HG02759 (cell line): ENCODE measurements around the gene CDH15.

Experiments used
- ATAC-seq: cut with Tn5 transposase; IDR thresholded peaks from one replicate; pipeline ENCODE4 v1.9.1; 2021; ENCODE audit warnings: mild to moderate bottlenecking, moderate library complexity; ENCODE audit not compliant: unreplicated experiment

The CDH15 gene

DNA sequence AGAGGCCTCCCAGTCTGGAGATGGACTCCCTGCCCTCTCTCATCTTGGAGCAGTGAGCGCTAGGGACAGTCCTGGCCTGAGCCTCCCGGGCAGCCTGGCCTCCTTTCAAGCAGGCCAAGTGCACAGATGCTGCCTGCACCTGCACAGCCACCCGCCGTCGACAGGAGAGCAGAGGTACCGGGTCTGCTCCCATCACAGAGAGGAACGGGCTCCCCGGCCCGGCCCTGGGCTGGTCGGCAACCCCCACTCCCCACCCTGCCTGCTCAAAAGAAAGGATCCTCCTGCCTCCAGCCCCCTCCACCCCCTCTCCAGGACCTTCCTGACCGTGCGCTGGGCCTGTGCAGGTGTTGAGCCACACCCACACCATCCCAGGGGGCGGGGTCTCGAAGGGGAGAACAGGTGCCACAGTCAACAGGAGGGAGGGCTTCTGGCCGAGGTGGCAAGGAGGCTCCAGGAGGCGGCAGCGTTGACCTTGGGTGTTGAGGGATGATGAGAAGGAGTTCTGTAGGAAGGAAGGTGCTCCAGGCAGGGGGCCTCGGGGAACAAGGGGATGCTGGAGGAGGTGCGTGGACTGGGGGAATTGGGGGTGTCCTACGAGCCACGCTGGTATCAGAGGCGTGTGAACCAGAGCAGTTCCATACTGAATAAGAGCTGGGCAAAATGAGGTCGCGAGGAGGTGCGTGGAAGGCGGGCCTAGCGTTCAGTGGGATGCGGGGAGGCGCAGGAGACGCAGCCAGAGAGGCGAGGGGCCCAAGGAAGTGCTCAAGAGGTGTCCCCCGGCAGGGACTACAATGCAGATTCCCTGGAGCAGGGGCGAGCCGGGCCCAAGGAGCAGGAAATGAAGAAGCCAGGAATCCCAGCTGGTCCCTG, 967 bp upstream of the CDH15 start:
- no peak for ATAC-seq

DNA sequence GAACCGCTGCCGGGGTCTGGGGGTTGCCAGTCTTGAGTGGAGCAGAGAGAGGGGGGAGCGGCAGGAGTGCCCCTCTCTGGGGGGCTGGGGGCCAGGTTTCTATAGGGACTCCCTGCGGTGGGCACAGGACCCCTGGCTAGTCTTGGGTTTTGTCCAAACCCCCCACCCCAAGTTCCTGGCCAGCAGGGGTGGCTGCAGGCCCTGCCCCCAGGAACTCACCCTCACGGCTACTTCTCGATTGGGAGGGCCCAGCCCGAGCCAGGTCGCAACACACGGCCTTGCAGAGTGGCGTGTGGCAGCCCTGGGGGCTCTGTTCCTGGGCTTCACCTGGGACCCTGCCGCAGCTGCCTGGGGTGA, 601 bp downstream of the CDH15 start:
- no peak for ATAC-seq

DNA sequence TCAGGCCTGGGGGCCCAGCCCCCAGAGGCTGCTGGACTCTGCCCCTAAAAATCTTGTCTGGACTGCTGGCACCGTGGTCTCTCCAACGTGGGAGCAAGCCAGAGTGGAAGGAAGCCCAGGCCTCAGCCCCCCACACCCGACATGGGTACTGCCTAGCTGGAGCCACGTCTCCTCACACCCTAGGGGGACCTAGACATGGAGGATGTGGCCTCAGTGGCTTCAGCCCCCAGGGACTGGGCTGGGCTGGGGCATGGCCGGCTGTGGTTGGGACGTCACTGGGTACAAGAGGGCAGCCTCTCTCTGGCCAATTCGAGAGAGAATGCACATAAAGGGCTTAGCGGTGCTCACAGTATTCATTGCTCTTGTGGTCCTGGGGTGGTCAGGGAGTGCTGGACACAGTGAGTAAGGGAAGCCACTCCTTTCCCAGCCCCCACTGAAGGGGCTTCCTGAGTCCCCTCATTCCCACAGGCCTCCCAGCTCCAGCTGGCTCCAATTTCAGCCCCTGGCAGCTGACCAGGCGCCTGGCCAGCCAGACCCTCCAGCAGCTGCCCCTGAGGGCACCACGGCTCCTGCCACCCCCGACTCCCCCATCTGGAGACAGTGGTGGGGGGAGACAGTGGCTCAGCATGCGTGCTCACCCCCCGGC, 1.1 kb downstream of the CDH15 start:
- ATAC-seq: no peak

DNA sequence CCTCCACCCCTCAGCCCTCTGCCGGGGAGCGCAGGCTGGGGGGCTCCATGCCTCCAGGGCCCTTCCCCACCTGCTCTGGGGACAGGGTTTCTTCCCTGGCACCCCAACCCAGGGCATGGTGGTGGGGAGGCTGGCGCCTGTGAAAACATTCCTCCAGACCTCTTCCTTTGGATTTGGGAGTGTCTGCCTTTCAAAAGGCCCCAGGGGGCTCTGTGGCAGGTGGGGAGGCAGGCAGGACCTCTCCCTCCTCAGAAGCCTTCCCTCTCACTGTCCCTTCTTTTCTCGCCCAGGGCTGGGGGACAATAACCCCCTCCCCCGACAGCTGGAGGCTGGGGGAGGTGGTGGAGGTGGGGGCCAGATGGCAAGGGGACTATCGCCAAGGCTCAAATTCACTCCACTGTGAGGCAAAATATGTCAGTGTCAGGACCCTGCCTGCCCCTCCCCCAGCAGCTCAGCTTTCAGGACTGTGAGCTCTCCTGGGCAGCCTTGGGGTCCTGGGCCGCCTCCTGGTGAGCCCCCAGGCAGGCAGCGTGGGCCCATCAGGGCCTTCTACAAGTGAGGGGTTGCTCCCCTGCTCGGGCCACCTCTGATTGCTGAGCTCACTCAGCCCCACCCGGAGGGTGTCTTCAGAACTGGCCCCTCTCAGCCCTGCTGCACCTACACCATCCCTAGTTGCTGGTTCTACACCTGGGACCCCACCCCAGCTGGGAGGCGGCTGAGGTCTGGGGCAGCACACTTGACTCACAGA, 1.8 kb downstream of the CDH15 start:
- no peak for ATAC-seq

DNA sequence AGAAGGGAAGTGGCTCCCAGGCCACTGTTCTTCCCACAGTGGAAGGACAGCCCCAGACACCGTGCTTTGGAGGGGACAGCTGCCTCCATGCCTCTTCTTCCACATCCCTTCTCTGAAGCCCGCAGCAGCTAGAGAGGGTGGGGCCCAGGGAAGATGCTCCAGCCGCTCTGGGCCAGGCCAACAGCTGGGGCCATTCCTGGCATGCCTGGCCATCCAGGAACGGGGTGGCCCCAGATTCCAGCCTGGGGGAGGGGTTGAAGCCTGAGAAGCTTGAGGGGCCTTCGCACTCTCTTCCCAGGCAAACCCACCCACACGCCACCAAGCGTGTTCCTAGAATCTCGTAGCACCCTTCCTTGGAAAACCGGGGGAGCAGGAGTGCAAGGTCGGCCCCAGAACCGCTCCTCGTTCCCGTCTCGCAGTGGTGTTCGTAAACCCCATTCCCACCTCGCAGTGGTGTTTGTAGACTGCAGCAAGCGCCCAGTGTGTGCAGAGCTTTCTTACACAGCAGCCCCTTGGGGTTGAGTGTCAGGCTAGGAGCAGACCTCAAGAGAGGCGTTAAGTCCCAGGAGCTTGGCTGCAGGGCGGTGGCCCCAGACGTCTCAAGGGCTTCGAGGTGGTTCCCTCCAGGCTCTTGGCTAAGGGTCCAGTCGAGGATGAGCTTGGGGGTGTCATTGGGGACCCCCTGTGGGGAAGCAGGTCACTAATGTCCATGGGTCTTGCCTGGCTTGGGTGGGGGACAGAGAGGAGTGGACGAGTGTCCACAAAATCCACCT, 2.7 kb downstream of the CDH15 start:
- ATAC-seq: no peak

DNA sequence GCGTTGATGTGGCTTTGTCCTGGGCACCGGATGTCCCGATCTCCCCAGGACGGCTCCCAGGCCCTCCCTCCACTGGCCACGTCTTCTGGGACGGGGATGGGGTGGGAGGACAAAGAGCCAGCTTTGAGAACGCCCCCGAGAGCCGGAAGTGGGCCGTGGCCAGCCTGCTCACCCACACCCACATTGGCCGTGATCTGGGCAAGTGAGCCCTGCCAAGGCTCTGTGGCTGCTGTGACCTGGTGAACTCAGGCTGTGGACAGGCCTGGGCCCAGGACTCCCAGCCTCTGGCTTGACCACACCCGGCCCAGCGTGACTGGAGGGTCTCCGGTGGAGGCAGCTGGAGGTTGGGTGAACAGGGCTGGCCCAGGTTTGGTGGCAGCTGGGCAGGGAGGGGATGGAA, 3.3 kb downstream of the CDH15 start:
- ATAC-seq: no peak

DNA sequence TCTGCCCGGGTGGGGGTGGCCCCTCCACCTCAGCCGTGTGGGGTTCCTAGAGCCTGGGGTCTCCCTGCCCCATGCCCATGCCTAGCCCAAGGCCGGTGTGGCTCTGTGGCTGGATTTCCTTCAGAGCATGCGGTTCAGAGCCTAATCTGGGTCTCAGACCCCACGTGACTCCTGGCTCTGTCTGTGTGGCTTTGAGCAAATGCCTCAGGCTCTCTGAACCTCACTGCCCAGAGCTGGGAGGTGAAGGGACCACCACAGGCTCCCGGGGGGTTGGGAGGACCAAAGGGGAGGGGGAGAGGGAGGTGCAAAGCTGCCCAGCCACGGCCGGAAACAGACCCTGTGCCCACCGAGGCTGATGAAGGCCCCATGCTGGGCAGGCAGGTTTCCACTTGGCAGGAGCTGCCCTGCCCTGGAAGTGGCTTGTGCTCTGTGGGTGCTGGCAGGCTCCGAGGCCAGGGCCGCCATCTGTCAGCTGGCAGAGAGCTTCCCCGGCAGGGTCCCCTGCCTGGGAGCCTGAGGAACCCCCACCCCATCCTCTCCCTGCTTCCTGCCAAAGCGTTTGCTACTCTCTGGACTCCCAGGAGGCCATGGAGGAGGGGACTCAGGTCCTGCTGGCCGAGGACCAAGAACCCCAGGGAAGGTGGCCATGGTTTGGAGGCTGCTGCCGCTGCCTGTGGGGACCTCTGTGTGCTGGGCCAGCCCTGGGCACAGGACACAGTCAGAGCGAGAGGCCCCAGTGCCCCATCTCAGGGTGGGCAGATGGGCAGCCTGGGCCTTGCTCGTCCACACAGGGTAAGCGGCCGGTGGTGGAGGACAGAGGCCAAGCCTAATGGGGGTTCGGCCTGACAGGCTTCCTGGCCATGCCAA, 4.0 kb downstream of the CDH15 start:
- no peak for ATAC-seq

DNA sequence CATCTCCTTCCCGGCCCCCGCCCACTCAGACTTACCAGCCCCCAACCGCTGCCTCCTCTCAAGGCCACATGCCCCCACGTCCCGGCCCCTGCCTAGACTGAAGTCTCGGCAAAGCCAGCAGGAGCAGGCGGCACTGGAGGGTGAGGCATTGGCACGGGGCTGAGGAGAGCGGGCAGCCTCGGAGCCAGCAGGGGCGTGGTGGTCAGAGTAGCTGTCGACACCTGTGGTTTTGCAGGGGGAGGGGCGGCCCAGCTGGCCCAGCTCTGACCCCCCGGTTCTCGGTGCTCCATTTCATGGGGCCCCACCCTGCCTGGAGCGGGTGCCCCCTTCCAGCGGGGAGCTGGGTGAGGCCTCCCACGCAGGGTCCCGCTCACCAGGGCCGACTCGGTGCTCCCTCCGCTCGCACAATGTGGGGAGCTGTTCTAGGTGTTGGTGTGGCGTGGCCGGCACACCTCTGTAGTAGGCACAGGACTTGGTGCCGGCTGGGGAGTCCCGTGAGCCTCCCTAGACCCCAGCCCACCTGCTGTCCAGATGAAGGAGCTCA, 4.7 kb downstream of the CDH15 start:
- ATAC-seq: no peak

DNA sequence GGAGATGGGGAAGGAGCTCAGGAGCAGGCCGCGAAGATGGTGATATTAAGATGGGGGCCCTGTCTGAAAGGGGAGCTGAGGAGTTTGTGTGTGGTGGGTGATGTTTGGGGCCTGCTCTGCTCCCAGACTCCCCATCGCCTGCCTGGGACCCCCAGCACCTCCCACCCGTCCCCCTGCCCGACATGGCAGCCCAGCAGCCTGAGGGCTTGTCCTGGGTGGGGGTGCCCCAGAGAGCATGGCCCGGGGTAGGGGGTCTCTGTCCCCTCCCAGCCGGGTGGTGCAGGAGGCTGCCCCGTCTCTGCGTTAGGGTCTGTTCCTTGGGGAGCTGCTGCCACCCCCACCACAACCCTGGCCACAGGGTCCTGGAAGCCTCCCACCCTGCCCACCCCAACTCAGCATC, 5.2 kb downstream of the CDH15 start:
- ATAC-seq: no peak

DNA sequence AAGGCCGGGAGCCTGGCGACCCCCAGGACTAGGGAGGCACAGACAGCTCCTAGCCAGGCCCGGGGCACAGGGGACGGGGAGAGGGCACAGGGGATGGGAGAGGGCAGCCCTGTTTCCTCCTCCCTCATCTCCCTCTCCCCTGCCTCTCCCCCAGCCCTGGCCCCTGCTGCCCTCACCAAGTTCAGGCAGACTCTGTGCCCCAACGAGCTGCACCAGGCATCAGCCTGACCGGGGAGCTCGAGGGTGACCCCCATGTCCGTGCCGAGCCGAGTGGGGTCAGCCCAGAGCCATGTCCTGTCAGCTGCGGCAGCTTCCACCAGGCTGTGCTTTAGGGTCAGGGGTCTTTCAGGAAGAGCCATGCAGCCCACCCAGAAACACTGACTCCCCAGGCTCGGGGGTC, 6.0 kb downstream of the CDH15 start:
- ATAC-seq: no peak

DNA sequence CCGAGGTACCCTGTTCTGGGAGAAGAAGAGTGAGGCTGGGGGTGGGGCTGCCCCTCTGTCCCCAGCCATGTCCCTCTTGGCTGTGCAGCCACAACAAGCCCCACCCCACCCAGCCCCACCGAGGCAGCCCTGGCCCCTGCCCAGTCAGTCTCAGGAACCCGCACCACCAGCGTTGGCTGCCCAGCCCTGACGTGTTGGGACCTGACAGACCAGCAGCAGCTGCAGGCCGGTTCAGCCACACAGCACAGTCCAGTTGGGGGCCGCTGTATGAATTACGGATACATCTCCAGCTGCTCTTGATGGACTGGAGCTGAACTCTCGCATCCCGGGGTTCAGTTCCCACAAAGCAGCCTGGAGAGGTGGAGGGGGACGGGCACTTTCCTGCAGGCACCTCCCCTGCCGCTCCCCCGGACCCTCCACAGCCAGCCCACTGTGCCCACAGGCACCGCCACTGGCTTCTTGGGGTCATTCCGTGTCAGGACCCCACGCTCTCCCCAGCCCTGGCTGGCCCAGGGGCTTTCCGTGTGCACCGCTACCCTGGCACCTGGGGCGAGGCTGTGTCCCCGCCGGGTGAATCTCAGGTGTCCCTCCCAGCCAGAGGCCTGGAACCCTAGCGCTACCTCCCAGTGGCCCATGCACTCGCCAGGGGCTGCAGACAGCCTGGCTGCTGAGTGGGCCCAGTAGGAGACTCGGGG, 7.1 kb downstream of the CDH15 start:
- no peak for ATAC-seq

DNA sequence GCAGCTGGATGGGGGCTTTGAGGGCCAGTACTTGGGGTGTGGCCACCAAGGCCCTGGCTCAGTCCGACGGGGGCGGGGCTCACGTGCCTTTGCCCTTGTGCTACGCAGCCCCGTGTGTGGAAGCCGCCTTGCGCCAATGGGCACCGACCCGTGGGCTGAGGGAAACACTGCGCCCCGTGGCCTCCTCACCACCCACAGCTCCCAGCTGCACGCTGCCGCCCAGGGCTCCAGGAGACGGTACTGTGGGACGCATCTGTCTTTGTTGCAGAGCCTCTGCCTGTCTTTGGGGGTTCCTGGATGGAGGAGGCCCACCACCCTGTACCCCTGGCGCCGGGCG, 7.6 kb downstream of the CDH15 start:
- no peak for ATAC-seq

DNA sequence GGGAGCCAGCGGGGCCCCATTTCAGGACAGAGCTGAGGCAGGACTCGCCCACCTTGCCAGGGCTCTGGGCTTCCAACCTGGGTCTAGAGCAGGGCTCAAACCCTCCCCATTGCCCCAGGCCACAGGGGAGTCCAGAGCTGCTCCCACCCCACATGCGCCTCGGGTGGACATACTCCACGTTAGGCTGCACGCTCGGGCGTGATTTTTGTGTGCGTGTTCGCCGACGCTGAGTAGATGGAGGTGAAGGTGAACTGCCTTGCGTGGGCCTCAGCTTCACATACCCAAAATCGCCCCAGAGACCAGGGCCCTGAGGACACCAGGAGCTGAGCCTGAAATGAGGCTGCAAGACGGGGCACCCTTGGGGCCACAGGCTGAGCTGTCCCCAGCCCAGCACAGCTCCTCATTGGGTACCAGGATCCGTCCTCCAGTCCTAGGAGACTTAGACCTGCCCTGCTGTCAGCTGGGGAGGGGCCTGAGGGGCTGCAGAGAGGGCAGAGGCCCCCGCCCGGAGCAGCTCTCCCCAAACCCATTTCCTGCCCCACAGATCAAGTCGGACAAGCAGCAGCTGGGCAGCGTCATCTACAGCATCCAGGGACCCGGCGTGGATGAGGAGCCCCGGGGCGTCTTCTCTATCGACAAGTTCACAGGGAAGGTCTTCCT, 8.2 kb downstream of the CDH15 start:
- no peak for ATAC-seq

DNA sequence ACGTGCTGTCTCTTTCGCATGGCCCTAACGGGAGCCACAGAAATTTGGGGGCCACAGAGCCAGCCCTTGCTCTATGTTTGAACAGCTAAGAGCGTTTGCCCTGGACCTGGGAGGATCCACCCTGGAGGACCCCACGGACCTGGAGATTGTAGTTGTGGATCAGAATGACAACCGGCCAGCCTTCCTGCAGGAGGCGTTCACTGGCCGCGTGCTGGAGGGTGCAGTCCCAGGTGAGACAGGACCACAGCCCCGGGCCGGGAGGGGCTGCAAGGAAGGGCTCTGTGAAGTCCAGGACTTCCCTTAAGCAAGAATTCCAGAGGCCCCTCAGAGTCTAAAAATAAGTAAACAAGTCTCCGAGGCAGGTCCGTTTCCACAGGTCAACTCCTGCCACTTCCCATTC, 11.9 kb downstream of the CDH15 start:
- no peak for ATAC-seq

DNA sequence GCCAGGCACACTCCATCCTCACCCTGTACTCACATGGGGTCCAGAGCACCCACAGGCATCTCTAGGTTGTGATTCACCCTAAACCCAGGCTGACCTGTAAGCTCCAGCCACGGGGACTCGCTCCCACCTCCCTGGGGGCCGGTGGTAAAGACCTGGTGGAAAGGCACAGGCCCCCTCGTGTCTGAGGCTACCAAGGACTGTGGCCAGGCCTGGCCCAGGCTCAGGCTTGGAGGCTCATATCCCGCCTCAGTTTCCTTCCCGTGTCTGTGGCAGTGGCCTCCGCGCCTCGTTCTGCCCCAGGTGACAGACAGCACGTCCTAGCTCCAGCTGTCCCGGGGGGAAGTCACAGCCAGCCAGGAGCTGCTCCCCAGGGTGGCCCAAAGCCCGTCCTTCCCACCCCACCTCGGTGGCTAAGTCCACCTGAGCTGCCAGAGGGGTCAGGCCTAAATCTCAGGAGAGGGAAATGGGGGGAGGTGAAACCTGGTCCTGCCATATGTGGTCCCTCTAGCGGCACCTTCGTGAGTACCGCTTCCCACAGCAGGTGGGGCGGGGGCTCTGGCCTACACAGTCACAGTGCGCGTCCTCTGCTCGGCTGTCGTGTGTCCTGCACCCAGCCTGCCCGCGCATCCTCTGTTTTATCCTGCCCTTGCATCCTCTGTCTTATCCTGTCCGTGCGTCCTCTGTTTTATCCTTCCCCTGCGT, 12.6 kb downstream of the CDH15 start:
- no peak for ATAC-seq

DNA sequence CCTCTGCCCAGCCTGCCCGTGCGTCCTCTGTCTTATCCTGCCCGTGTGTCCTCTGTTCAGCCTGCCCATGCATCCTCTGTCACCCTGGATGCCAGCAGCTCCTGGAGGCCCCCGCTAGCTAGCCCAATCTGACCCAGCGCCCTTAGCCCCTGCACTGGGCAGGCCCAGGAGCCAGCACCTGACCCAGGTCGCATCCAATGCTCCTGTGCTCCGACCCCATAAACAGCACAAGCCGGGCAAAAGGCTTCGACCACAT, 13.1 kb downstream of the CDH15 start:
- no peak for ATAC-seq

DNA sequence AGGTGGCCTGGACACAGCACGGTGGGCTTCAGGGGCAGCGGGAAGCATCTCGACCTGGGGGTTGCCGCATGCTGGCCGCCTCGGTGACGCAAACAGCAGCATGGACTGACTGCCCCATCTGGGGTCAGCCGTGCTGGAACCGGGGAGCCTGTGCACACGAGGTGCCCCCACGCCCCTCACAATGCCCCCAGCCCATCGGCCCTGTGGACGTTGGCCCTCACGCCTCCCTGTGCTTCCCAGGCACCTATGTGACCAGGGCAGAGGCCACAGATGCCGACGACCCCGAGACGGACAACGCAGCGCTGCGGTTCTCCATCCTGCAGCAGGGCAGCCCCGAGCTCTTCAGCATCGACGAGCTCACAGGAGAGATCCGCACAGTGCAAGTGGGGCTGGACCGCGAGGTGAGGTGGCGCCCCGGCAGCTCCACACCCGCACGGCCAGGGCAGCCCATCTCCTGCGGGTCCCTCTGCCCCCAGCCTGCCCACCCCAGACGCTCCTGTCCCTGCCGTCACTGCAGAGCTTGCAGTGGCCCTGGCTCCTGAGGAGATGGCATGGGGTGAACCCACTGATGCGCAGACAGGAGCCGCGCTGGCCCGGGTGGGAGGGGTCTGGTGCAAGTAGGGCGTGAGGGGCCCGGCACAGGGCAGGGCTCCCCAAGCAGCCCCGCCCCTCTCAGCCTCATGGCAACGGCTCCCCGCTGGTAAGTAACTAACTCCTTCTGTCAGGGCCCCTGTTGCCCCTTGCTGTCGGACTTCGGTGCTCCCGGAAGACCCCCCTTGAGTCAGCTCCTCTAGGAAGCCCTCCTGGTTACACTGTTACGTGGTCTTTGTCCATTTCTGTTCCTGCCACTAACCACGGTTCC, 13.6 kb downstream of the CDH15 start:
- no peak for ATAC-seq
